ENCODE data around the gene SLC26A11.
"Not testable (repeated sequence)": the region's sequence is repeated elsewhere in the genome, so short reads cannot be mapped to it uniquely, and the experiment has no call there.

DNA sequence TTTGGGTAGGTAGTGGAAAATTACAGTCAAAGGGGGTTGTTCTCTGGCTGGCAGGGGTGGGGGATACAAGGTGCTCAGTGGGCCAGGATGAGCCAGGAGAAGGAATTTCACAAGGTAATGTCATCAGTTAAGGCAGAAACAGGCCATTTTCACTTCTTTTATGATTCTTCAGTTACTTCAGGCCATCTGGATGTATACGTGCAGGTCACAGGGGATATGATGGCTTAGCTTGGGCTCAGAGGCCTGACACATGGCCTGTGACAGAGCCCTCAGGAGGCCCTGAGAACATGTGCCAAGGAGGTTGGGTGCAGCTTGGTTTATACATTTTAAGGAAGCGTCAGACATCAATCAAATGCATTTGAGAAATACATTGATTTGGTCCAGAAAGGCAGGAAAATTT is 38.1 kb downstream of the SLC26A11 start:
- TF ChIP-seq, protein P1, sequence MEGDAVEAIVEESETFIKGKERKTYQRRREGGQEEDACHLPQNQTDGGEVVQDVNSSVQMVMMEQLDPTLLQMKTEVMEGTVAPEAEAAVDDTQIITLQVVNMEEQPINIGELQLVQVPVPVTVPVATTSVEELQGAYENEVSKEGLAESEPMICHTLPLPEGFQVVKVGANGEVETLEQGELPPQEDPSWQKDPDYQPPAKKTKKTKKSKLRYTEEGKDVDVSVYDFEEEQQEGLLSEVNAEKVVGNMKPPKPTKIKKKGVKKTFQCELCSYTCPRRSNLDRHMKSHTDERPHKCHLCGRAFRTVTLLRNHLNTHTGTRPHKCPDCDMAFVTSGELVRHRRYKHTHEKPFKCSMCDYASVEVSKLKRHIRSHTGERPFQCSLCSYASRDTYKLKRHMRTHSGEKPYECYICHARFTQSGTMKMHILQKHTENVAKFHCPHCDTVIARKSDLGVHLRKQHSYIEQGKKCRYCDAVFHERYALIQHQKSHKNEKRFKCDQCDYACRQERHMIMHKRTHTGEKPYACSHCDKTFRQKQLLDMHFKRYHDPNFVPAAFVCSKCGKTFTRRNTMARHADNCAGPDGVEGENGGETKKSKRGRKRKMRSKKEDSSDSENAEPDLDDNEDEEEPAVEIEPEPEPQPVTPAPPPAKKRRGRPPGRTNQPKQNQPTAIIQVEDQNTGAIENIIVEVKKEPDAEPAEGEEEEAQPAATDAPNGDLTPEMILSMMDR (conservative IDR thresholded peaks at IDR 0.05) = not testable (repeated sequence)
- TF ChIP-seq ZFX (IDR thresholded peaks at IDR 0.05) = not testable (repeated sequence)
